DND-41 (cell line): Measurements from ENCODE around the gene ZKSCAN3.
A peak's percentile ranks its signal among the peaks of the same experiment; 100 is the strongest.
"Not testable (repeated sequence)": the region's sequence is repeated elsewhere in the genome, so short reads cannot be mapped to it uniquely, and the experiment has no call there.

Experiments used
- ATAC-seq: fragments of 200-7000 bp; cut with Tn5 transposase; 3 replicates; pipeline ENCODE4 v1.9.1; 2021; ENCODE audit warnings: low read depth; ENCODE audit not compliant: insufficient read depth
- DNase-seq: peaks from one replicate; pipeline ENCODE4 v3.0.0-alpha.2; 2020
- H2AFZ ChIP-seq: 2 replicates; pipeline ENCODE4 v1.6.0; 2012; ENCODE audit warnings: low read depth, low read length
- H3K27ac ChIP-seq: 2 replicates; pipeline ENCODE4 v1.5.1; 2012; ENCODE audit warnings: low read length, inconsistent platforms
- H3K27me3 ChIP-seq: fragments of 200-600 bp; sonication (generic); 2 replicates; pipeline ENCODE4 v1.6.0; 2012; ENCODE audit warnings: low read length, mild to moderate bottlenecking, inconsistent platforms; ENCODE audit not compliant: insufficient read depth, poor library complexity
- H3K36me3 ChIP-seq: 2 replicates; pipeline ENCODE4 v1.5.1; 2012; ENCODE audit warnings: low read length, inconsistent platforms; ENCODE audit not compliant: insufficient read depth
- H3K4me1 ChIP-seq: 2 replicates; pipeline ENCODE4 v1.5.1; 2012; ENCODE audit warnings: mild to moderate bottlenecking, low read length; ENCODE audit not compliant: insufficient read depth
- H3K4me2 ChIP-seq: 2 replicates; pipeline ENCODE4 v1.6.0; 2012; ENCODE audit warnings: mild to moderate bottlenecking, moderate library complexity, low read length, inconsistent platforms; ENCODE audit not compliant: insufficient read depth
- H3K4me3 ChIP-seq, 2 experiments: fragments of 200-600 bp in 1 of 2; shearing (Covaris generic) in 1 of 2; 2 replicates each; pipeline ENCODE4 v1.5.1; 2012 to 2016; ENCODE audit warnings: inconsistent platforms in 2 of 2, low read length in 2 of 2, mild to moderate bottlenecking in 2 of 2, low read depth in 1 of 2, moderate library complexity in 1 of 2
- H3K79me2 ChIP-seq: 2 replicates; pipeline ENCODE4 v1.6.0; 2012; ENCODE audit warnings: low read length, inconsistent platforms; ENCODE audit not compliant: insufficient read depth
- H3K9ac ChIP-seq: 2 replicates; pipeline ENCODE4 v1.6.0; 2012; ENCODE audit warnings: low read depth, mild to moderate bottlenecking, inconsistent platforms, low read length, moderate library complexity
- H3K9me3 ChIP-seq: 2 replicates; pipeline ENCODE4 v1.5.1; 2012; ENCODE audit warnings: low read length, moderate library complexity, mild to moderate bottlenecking, inconsistent platforms; ENCODE audit not compliant: insufficient read depth, severe bottlenecking
- H4K20me1 ChIP-seq: 2 replicates; pipeline ENCODE4 v1.6.0; 2012; ENCODE audit warnings: low read length; ENCODE audit not compliant: insufficient read depth
- EZH2 ChIP-seq: IDR thresholded peaks from 3 replicates; pipeline ENCODE4 v1.6.1; 2012; ENCODE audit warnings: borderline replicate concordance, low read depth, mild to moderate bottlenecking, moderate library complexity, low read length, inconsistent platforms; ENCODE audit not compliant: severe bottlenecking
- TF ChIP-seq, protein P1 (sequence below): IDR thresholded peaks from 2 replicates; pipeline ENCODE4 v1.5.1; 2012; ENCODE audit warnings: borderline replicate concordance, low read length, moderate library complexity, mild to moderate bottlenecking; ENCODE audit not compliant: poor library complexity, severe bottlenecking; ENCODE audit errors: extremely low read depth

The ZKSCAN3 gene

GRCh38 chr6:28349892-28350737, at the start of gene ZKSCAN3:
Gene ZKSCAN3 (plus strand): TSS chr6:28349947. CDS start chr6:28359587, 9,640 bp downstream.
- TF ChIP-seq EZH2 = no peak
- TF ChIP-seq, protein P1, sequence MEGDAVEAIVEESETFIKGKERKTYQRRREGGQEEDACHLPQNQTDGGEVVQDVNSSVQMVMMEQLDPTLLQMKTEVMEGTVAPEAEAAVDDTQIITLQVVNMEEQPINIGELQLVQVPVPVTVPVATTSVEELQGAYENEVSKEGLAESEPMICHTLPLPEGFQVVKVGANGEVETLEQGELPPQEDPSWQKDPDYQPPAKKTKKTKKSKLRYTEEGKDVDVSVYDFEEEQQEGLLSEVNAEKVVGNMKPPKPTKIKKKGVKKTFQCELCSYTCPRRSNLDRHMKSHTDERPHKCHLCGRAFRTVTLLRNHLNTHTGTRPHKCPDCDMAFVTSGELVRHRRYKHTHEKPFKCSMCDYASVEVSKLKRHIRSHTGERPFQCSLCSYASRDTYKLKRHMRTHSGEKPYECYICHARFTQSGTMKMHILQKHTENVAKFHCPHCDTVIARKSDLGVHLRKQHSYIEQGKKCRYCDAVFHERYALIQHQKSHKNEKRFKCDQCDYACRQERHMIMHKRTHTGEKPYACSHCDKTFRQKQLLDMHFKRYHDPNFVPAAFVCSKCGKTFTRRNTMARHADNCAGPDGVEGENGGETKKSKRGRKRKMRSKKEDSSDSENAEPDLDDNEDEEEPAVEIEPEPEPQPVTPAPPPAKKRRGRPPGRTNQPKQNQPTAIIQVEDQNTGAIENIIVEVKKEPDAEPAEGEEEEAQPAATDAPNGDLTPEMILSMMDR = no peak
- Histone ChIP-seq H3K79me2 (peaks cover 41% of the 10 kb centered on the region), H3K4me3 (peak within 1 kb of the TSS; percentile 72 to 91), H3K4me1 (peaks cover 33% of the 10 kb centered on the region), H3K9me3 (no peaks in the 10 kb centered on the region), H4K20me1 (no peaks in the 10 kb centered on the region), H3K27ac (peak within 1 kb of the TSS; percentile 91), H3K4me2 (peak within 1 kb of the TSS; percentile 77), H3K36me3 (peaks cover 8% of the 10 kb centered on the region), H3K27me3 (peaks cover 19% of the 10 kb centered on the region), H2AFZ (peak within 1 kb of the TSS; percentile 99), H3K9ac (peak within 1 kb of the TSS; percentile 83)
- ATAC-seq (peak; percentile 100), DNase-seq (peak; percentile 89)

- H3K27me3 ChIP-seq = no peaks in the 10 kb centered on the region
- no peak overlapping the region for H2AFZ ChIP-seq
- TF ChIP-seq, protein P1 = no peak
- no peak for TF ChIP-seq EZH2
- peaks cover 18% of the 10 kb centered on the region; the same call in 1 of the 2 replicates for H3K36me3 ChIP-seq
- no peak overlapping the region for H3K27ac ChIP-seq
- ATAC-seq = no peak
- H3K4me1 ChIP-seq = no peaks in the 10 kb centered on the region
- H3K9ac ChIP-seq = no peak overlapping the region
- H3K4me3 ChIP-seq = no peak overlapping the region
- H3K9me3 ChIP-seq = no peaks in the 10 kb centered on the region
- H3K4me2 ChIP-seq = no peak overlapping the region
- H3K79me2 ChIP-seq = no peaks in the 10 kb centered on the region
- DNase-seq = no peak
- H4K20me1 ChIP-seq = no peaks in the 10 kb centered on the region
Measured at GRCh38 chr6:28303570-28303969, 46.2 kb upstream of the ZKSCAN3 start.

DNA sequence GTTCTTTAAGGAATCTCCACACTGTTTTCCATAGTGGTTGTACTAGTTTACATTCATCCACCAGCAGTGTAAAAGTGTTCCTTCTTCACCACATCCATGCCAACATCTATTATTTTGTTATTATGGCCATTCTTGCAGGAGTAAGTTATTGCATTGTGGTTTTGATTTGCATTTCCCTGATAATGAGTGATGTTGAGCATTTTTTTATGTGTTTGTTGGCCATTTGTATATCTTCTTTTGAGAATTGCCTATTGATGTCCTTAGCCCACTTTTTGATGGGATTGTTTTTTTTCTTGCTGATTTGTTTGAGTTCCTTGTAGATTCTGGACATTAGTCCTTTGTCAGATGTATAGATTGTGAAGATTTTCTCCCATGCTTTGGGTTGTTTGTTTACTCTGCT, 43.4 kb upstream of the ZKSCAN3 start:
- not testable (repeated sequence) for H3K27me3 ChIP-seq, H3K4me3 ChIP-seq, H3K9me3 ChIP-seq, H3K79me2 ChIP-seq, H3K4me1 ChIP-seq, ATAC-seq, DNase-seq, H3K27ac ChIP-seq, H3K36me3 ChIP-seq, H3K4me2 ChIP-seq, H4K20me1 ChIP-seq, H3K9ac ChIP-seq, H2AFZ ChIP-seq

GRCh38 chr6:28311139-28311823, 38.5 kb upstream of the ZKSCAN3 start:
- no peaks in the 10 kb centered on the region for H3K9me3 ChIP-seq

More at GRCh38 chr6:28311139-28311823, 38.5 kb upstream of the ZKSCAN3 start:
- ATAC-seq (no peak), DNase-seq (peak; percentile 12)
- no peaks in the 10 kb centered on the region for H3K4me1 ChIP-seq
- H3K4me2 ChIP-seq = no peak overlapping the region
- no peak overlapping the region for H3K27ac ChIP-seq
- H2AFZ ChIP-seq = no peak overlapping the region
- H3K79me2 ChIP-seq = no peaks in the 10 kb centered on the region
- no peaks in the 10 kb centered on the region for H3K27me3 ChIP-seq
- H3K9ac ChIP-seq = no peak overlapping the region
- H4K20me1 ChIP-seq = no peaks in the 10 kb centered on the region
- H3K4me3 ChIP-seq = no peak overlapping the region
- H3K36me3 ChIP-seq = no peaks in the 10 kb centered on the region
- TF ChIP-seq EZH2 = no peak
- TF ChIP-seq, protein P1 = no peak
